Fibroblast of skin of left quadriceps (primary cell): ENCODE data around the gene TMEM245.
A peak's percentile ranks its signal among the peaks of the same experiment; 100 is the strongest.
"Not testable (repeated sequence)": the region's sequence is repeated elsewhere in the genome, so short reads cannot be mapped to it uniquely, and the experiment has no call there.

Experiments
- DNase-seq, 2 experiments: peaks; one replicate each; pipeline ENCODE4 v3.0.0-alpha.2; 2013; ENCODE audit warnings: low read depth in 2 of 2

The TMEM245 gene

DNA sequence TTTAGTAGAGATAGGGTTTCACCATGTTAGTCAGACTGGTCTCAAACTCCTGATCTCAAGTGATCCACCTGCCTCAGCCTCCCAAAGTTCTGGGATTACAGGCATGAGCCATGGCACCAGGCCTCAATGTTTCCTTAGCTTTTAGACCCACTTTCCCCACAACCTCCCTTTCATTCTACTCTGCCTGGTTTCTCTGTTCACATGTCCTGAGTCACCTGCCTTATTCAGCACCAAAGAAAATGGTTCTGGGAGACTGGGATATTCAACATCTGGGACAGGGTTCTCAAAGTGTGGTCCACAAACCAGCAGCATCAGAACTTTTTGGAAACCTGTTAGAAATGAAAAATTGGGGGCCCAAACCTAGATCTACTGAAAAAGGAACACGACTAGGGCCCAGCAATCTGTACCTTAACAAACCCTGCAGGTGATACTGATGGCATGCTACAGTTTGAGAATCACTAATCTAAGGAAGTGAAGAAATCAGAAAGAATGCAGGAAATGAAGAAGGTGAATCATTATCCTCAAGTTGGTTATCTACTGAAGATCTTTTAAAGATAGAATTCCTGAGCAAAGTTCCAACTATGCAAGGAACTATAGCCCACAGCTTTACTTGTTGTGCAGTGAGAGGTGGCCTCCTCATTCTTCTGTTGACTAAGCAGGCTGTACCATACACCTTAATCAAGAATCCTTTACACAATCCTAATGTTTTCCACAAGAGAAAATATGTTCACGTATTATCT, 54.6 kb downstream of the TMEM245 start:
- peak in 1 of 2 experiments; percentile 26 for DNase-seq

DNA sequence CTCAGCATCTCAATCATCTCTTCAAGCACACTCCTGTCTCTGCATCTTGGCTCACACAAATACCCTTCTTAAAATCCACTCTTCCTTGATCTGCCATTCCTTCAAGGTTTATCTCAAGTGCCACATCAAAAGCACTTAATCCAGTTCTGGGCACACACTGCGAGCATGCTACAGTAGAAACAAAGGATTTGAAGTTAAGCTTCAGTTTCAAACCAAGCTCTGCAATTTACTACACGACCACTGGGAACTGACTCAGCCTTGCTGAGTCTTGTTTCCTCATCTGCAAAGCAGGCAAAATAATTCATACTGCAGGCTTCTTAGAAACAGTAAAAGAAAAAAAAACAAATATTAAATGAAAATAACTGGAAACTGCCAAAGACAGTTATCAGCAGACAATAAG, 56.0 kb downstream of the TMEM245 start:
- no peak for DNase-seq

DNA sequence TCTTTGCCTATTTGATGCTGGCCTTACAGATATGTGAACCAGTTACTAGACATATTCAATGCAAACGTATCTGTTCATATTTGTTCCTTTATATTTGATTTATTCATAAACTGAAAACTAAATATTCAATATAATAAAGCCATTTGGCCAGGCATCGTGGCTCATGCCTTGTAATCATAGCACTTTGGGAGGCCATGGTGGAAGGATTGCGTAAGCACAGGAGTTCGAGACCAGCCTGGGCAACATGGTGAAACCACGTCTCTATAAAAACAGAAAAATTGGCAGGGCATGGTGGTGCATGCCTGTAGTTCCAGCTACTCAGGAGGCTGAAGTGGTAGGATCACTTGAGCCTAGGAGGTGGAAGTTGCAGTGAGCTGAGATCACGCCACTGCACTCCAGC, 57.2 kb downstream of the TMEM245 start:
- no peak for DNase-seq

DNA sequence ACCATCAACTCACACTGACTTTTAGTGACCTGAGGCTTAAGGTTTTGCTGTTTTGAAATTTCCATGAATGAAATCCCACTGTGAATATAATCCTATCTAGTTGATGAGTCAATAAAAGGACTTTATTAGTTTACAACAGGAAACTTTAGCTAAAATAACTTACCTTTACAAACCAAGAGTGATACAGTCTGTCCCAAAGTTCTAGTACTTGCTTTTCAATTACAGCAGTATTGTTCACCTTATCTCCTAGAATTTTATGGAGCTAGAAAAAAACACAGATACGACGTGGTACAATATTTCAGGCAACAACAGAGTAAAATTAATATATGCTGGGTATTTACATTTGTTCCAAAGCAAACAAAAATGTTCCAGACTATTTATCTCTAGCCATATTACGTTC, 59.6 kb downstream of the TMEM245 start:
- DNase-seq, result no peak

DNA sequence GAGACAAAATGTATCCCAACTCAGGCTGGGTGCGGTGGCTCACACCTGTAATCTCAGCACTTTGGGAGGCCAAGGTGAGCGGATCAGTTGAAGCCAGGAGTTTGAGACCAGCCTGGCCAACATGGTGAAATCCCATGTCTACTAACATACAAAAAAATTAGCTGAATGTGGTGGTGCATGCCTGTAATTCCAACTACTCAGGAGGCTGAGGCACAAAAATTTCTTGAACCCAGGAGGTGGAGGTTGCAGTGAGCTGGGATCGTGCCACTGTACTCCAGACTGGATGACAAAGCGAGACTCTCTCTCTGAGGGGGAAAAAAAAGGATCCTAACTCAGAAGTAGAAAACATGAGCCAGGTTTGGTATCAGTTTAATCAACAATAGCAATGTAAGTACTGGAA, 66.6 kb downstream of the TMEM245 start:
- not testable (repeated sequence) for DNase-seq

DNA sequence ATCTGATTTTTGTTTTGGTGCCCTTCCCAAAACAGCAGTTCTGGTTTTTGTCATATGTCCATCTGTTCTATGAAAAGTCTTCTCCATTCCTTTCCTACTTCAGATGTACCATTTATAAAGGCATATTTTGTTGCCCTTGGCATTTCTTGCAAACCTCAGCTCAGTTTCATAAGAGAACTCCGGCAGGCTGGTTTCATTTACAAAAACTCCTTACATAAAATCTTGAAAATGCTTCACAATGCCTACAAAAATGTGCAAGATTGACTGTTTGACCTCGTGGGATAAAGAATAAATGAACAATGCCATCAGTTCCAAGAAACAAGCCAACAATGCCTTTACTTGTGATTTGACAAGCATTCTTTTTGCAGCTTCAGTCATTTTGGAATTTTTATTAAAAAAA, 67.3 kb downstream of the TMEM245 start:
- DNase-seq, result no peak

DNA sequence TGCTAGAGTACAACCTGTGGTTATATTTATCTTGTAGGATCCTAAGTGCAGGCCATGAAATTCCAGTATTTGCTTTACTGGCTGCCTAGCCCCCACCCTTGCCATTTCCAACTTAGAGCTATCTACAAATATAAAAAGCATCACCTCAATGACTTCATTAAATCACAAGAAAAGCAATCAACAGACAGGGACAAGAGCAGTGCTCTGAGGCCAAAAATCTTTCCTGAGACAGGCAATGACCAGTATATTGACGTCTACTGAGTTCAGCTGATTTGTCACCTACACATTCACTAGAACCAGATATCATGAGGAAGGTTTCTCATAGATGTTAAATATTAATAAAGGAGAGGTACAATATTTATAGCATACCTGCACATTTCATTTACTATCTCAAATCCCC, 68.0 kb downstream of the TMEM245 start:
- DNase-seq, result no peak

DNA sequence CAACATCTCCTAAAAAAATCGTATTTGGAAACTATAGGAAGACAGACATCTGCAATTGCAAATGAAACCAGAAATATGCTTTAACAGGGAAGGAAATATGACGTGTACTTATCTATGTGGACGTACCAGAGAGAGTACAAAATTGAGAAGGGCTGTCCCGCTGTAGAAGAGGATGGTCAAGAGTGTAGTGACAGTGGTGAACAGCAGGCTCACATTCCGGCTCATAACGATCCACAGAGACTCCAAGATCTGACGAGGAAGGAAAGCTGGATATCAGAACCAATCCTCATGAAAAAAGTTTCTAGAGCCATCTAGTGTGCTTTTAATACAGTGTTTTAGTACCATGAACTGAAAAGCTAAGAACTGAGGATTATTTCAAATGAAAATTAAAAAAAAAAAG, 69.3 kb downstream of the TMEM245 start:
- no peak for DNase-seq

DNA sequence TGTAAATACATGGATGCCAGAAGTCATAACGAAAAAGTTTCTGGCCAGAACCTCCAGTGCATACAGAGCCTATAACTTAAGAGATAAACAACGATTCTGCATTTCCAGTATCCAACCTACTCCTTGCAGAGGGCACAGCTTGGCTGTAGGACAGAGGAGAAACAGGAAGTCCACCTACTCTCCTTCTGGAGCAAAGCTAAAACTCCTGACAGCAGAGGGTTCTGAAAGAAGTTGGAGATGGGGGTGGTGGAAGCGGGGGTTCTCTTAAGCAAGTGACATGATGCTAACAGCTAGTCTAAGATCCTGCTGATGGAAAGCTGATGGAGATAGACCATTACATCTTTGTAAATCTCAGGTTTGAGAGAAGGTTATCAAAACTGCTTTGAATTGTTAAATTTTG, 70.9 kb downstream of the TMEM245 start:
- DNase-seq, result no peak

DNA sequence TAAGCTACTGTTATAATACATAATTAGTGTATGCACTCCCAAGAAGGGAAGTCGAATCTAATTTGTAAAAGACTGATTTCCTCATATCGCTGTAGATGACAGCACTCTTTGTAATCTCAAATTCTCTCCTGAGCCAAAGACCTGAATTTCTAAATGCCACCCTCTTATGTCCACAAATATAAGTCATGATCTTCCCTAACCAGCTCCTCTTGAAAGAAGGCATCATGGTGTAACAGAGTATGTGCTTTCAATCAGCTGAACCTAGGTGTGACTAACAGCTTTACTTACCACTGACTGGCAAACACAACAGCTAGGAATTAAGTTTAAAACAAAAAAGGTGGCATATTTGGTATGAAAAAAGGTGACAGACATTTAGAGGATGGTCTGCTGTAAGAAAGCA, 72.5 kb downstream of the TMEM245 start:
- no peak for DNase-seq

DNA sequence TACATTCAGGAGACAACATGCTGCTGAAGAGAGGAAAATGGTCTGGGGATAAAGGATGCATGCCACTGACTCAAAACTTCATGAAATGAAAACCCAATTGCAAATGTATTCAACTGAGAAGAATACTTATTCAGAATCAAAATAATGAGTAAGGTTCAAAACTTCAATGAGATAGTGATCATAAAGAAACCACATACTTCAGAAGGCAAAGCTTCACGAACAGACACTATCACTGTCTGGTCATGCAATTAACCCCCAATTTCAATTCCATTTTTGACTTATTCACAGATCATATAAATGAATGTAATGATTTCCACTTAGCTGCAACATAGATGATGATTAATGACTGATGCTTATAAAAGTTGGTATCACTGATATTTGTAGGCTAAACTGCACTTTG, 73.4 kb downstream of the TMEM245 start:
- DNase-seq, result no peak

DNA sequence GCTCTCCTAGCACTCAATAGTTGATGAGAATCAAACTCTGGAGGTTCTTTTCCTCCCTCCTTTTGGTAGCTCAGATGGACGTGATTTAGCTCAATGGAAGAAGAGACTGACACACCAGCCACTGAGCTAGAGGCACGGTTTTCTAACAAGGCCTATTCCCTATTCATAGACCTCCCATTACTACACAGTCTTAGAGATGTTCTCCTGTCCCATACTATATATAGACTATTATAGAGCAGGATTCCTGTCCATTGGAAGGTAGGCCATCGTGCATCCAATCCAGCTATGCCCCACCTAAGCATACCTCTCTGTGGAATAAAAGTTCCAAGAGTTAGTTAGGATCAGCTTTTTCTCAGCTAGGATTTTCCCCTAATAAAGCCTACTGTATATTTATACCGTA, 76.2 kb downstream of the TMEM245 start:
- no peak for DNase-seq

DNA sequence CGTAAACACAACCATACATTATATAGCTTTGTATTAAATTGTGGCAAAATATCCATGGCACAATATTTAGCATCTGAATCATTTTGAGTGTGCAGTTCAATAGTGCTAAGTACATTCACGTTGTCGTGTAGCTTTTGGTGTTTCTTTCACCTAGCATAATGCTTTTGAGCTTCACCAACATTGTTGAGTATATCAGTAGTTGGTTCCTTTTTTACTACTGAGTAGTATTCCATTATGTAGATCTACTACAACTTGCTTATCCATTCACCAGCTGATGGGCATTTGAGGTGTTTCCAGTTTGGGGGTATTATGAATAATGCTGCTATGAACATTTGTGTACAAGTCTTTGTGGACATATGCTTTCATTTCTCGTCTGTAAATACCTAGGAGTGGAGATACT, 79.2 kb downstream of the TMEM245 start:
- no peak for DNase-seq

DNA sequence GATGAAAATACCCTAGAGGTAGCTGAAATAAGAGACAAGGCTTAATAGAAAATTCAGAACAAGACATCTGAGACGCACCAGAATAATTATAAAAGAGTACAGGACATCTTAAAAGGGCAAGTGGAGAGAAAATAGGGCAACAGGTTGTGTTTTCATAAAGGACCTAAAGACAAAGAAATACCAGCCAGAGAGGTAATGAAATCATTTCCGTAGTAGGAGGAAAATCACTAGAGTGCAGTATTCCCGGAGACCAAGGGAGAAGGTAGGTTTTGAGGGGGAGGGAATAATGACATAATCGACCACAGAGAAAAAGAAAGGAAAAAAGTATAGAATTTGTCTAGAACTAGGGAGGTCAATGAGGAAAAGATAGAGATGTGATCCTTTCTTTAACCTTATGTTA, 80.2 kb downstream of the TMEM245 start:
- no peak for DNase-seq

DNA sequence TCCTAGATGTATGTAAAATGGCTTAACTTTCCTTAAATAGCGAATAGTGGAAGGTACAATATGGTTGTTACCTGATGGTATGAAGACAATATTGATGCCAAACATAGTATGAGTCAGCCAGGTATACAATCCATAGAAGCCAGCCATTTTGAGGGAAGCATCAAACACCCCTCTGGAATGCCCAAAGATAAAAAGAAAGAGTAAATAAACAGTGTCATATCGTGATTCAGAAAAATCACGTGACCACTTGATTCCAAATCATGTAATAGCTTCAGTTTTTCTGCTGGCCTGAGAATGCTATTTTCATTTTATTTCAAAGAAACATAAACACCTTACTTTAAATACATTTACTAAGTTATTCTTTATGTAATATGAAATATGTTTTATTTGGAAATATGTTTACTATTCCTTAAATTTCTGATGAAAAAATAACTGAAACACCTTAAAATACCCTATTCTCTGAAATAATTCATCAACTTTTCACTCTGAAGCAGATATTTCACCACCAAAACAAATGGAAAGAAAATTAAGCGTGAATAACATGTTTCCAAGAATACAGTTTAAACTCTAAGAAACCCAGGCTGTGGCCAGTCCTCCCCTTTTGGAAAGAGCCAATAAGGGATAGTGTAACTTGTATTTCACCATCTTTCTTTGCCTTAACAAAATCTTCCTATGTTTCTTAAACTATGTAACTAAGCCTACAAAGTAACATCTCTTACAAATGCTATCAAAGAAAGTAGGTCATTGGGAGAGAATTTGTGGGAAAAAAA, 81.6 kb downstream of the TMEM245 start:
- no peak for DNase-seq

DNA sequence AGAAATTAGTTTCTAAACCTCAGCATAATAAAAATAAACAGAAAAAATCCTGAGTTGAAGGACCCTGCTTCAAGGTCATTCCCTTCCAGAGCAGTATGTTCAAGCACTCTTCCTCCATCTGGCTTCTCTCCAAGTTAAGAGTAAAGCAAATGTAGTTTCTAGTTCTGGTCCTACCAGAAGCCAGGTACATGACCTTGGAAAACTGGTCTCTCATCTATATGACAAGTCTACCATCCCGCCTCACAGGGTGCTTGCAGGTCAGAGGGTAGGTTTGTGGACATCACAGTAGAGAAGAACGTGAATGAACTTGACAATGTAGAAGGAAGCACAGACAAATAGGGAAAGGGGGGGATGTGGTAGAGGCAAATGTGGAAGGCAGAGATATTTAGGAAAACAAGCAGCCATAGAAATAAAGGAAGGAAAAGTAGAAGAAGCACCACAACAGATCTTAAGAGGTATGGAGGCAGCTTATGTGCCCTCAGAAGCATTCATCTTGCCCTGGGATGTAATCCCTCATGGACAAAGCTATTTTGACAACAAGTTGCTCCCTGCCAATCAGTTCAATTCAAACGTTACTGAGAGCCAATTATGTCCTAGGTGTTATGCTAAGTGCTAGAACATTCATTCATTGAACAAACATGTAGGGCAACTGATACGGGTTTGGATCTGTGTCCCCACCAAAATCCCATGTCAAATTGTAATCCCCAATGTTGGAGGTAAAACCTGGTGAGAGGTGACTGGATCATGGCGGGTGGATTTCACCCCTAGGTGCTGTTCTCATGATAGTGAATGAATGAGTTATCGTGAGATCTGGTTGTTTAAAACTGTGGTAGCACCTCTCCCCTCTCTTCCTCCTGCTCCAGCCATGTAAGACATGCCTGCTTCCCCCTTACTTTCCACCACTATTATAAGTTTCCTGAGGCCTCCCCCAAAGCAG, 82.7 kb downstream of the TMEM245 start:
- DNase-seq, result no peak

DNA sequence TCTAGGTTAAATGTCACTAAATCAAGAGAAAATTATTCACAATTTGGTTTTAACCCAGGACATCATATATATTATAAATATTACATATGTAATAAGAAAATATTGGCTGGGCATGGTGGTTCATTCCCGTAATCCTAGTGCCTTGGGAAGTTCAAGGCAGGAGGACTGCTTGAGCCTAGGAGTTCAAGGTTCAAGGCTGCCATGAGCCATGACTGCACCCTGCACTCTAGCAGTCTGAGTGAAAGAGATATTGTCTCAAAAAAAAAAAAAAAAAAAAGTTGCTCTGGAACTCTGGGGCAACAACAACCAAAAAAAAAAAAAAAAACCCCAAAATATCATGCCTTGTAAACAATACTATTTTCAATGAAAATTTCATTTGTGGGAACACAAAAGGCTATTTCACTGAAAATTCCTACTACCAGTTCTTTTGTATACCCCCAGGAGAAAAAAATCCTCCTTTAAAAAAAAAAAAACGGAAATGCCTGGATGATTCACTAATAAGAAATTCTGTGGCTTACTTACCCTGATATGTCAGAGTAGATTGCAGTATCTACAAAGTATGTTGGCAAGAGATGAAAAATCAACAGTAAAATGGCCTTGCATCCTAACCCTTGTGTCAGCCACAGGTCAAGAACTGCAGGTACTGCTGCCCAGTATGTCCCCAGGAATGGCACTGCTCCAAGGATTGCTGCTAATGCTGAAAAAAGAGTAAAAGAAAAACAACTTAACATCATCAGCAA, 83.9 kb downstream of the TMEM245 start:
- DNase-seq, result peak; percentile 68 to 74

DNA sequence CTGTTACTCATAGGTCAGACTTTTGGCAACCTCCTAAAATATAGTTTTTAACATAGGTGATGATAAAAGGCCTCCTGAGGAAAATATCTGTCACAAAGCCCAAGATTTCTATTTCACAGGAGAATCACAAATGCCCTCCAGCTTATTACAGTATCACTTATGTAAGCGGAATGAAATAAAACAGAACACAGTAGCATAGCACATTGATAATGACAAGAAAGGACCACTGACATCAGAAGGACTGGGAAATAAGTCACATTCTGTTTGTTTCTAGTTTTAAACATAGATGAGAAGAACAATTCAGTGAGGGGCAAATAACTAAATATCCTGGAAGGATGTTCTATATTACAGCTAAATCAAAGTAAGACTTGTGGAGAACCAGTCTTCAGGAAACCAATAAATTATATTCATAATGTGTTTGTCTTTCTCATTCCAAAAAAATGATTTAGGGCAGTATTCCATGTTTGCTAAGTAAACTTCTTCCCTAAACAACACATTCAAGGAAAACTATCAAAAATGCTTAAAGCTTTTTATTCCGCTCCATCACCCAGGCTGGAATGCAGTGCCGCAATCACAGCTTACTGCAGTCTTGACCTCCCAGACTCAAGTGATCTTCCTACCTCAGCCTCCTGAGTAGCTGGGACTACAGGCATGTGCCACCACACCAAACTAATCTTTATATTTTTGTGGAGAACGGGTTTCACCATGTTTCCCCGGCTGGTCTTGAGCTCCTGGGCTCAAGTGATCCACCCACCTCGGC, 85.6 kb downstream of the TMEM245 start:
- no peak for DNase-seq

DNA sequence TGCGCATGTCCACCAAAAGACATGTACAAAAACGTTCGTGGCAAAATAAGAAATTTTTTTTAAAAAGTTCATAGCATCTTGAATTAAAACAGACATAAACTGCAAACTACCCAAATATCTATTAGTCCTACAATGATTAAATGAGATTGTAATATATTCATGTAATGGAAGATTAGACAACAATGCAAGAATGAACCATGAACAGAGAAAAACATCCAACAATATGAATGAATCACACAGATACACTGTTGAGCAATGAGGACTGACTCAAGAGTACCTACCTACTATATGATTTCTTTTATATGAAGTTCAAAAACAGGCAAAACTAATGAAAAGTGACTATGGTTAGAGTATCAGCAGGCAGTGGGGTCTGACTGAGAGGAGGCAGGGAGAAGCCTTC, 88.5 kb downstream of the TMEM245 start:
- DNase-seq, result no peak

DNA sequence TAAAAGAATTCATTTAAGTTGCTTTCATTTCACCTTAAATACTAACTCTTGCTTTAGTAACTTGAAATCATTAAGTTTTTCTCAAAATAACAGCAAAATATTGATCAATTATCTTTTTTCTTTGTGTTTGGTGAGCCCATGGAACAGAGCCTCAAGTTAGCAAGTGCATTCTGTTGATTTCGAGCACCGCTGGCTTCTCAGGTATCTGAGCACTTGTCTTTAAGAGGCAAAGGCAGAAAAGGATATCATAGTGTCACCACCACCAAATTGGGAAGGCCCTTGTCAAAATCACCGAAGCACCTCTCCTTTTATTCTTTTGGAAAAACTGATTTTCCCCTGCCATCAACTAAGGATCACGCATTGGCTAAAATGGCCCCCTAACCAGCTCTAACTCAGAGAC, 89.3 kb downstream of the TMEM245 start:
- no peak for DNase-seq

DNA sequence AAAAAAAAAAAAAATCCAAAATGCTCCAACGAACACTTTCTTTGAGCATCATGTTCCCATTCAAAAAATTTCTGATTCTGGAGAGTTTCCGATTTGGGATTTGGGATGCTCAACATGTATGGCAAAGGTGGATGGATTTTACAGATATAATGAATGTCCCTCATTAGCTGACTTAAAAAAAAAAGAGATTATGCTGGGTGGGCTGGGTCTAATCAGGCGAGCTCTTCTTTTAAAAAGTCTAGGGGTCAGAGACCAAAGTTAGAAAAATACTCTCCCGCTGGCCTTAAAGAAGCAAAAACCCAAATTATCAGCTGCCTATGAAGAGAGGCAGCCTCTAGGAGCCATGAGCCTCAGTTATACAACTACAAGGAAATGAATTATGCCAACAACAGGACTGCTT, 91.3 kb downstream of the TMEM245 start:
- DNase-seq, result no peak
